HuH-7.5 (cell line): ENCODE measurements around the gene KCTD10.
A peak's percentile ranks its signal among the peaks of the same experiment; 100 is the strongest.

Experiments
- DNase-seq: peaks from one replicate; pipeline ENCODE4 v3.0.0; 2011; ENCODE audit warnings: low spot score

KCTD10 gene, protein sequence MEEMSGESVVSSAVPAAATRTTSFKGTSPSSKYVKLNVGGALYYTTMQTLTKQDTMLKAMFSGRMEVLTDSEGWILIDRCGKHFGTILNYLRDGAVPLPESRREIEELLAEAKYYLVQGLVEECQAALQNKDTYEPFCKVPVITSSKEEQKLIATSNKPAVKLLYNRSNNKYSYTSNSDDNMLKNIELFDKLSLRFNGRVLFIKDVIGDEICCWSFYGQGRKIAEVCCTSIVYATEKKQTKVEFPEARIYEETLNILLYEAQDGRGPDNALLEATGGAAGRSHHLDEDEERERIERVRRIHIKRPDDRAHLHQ

DNA sequence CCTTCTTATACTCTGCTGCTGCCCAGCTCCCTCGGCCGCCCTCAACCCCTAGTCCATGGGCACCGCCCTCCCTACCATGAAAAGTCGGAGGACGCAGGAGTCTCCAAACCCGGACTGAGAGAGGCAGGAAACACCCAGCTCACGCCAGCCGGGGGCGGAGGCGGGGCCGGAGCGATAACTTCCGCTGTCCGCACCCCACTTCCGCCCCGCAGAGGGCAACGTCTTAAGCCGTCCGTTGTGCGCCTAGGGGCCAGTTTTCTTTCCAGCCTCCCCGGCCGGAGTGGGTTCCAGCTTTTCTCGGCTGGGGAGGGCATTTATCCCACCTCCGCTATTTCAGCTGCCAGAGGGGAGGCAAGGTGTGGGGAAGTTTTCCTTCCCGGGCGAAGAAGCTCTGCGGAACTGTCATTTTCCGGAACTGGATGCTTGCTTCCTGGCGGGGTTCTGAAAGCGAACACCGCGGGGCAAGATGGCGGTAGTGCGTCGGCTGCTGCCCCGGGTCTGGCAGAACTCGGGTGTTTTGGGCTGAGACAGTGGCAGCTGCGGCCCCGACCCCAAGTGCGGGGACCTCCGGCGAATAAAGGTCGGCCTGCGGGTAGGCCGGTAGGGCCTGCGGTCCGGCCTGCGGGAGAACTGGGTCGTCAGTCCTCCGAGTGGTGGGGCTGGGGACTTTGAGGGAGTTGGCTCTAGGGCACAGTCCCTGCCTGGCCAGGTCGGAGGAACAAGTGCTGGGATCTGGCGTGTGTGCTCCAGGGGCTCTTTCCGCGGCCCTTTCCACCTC is at the start of gene KCTD10, which contains the start of gene UBE3B:
TSS of gene KCTD10 (minus strand) at position 116 of the 778 bp plus-strand sequence. CDS start at position 78, 38 bp downstream.
TSS of gene UBE3B (plus strand) at position 450 of the 778 bp plus-strand sequence. CDS start 5,918 bp downstream, outside the sequence.
- DNase-seq, result peak; percentile 86

DNA sequence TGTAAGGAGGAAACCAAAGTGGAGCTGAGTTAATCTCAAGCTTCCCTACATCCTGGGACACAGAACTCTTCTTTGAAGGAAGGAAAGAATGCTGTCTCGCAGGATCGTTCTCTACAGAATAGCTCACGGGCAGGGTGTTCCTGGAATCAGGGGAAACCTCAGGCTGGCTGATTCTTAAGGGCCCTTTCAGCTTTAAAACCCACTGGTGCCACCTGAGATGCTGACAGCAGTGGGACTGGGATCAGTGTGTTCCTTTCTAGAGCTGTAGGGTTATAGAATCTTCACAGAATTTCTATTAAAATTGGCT is 48.1 kb upstream of the KCTD10 start:
- no peak for DNase-seq

DNA sequence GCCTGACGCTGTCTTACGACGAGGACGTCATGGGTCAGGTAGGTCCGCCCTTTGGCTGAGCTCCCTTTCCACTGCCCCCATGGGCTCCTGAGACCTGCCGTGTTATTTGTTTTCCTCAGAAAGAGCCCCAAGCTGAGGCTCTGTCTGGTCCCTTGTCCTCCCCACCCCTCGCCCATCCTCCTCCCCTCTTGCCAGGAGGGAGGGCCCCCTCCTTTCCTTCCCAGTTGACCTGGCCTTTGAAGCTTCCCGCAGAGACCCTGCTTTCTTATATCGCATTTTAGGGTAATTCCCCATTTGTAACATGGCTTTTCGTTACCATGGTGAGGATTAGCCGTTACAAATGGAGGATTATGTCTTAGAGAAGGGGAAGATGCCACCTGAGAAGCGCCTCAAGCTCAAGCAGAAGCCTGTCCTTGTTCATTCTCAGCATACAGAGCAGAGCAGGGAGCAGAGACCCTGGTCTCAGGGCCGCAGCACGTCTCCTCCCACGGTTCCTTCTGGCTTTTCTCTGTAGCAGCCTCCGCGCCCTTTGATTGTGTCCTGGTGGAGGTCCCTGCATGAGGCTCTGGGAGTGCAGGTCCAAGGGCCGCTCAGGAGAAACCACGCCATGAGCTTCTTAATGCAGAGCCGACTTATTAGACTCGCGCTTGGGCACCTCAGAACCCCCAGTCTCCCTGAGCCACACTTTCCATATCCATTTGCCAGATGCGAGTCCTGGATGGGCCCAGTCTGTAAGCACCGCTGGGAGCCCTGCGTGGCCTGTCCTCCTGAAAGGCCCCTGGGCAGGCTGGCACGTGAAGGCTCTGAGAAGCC is 47.6 kb upstream of the KCTD10 start:
- no peak for DNase-seq

DNA sequence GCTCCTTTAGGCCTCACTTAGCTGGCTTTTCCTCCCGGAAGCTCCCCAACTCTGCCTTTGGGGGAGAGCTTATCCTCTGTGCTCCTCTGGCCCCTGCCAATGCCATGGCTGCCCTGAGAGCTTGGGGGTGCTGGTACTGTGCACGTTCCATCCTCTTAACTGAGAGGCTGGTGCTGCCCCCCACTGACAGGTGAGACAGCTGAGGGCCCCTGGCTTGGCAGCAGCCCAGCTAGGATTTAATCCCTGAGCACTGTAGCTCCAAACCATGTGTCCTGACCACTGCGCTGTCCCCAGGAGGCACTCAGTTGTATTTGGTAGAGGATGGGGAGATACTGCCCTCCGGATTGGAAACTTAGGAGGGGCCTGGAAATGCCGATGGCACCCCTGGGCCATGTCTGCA is 46.4 kb upstream of the KCTD10 start:
- no peak for DNase-seq

DNA sequence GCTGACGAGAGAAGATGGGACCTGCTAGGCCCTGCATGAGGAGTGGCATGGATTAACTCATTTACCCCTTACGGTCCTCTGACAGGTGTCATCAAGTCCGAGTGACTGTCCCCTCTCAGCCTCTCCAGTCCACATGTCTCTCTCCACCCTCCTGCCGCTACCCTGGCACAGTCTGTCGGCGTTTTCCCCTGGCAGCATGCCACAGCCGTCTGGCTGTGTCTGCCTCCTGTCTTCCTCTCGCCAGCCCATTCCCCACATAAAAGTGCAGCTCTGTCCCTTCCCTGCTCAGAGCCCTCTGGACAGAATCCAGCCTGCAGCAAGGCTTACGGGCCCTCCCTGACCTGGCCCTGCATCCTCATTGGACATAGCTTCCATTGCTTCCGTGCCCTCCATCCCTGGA is 46.0 kb upstream of the KCTD10 start:
- DNase-seq, result no peak

DNA sequence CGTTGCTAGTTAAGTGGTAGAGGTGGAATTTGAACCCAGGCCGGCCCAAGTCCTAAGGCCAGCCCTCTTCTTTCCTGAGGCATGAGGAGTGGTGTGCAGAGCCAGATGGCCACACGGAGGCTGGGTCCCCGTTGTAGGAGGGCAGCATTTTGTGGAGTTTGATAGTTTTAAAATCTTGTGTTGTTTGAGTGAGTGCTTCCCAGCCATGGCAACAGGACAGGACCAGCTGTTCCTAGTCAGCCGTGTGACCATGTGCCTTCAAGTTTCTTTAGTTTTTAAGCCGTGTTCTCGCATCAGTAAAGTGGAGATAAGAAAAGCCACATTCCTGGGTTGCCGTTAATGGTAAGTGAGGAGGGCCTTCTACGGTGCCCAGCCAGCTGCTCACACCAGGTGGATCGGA is 44.7 kb upstream of the KCTD10 start:
- DNase-seq, result no peak

DNA sequence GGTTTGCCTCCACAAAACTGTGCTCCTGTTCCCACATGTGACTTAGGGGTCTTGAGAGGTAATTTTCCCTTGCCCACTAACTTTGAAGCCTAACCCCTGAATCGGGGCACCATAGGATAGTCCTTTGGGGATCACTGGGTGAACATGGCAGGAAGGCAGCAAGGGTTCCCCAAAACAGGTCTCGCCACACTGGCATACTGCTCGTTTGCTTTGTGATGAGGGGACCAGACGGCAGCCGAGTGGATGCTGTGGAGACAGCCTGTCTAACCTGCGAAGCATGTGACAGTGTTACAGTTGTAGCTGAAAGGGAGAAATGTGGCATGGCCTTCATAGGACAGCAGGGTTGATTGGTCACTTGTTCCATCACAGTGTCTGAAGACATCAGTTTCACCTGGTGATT is 42.7 kb upstream of the KCTD10 start:
- DNase-seq, result no peak

DNA sequence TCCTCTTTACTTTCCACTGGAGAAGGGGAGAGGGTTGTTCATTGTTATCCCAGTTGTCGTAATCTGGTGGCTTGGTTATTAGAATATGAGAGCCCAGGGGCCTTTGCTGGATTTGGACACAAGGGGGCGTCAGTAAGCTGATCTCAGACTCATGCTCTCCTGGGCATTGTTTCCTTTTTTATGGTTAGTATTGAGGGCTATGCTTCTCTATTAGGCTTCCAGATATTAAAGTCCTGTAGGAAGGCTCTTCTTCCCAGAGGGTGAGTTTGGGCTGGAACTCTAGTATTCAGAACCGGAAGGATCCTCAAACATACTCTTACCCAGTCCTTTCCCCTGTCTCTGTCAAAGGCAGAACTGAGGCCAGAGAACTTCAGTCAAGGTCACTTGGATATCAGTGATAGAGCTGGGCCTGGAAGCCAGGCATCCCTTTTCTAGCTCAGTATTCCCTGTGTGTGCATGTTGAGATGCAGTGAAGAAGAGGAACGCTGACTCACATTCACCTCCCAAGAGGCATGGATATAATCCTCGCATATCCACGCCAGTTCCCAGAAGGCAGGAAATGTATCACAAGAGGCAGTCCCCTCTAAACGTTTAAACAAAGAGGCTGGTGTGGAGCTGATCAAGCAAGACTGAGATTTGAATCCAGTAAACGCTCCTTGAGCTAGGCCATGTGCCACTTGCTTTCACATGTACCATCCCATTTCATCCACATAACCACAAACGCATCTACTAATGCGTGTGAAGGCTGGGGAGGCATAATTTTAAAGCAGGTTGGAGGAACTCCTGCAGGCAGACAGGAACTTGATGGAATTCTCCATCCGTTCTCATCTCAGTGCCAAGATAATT is 41.9 kb upstream of the KCTD10 start:
- DNase-seq, result peak; percentile 71

DNA sequence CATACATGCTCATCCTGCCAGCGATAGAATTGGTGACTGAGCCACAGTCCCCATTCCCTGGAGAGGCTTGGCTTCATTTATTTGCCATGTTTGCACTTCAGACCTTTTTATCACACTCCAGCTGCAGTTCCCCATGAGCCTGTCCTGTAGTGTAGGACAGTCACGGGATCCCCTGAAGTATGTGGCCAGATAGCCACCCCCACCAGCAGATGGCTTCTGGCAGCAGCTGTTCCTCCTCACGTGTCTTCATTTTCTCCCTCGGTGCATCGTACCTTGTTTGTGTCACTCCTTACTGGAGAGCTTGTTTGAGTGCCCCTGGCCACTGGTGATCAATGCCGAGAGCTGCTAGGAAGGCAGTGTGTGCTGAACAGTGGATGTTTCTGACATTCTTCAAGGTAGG is 40.5 kb upstream of the KCTD10 start:
- no peak for DNase-seq

DNA sequence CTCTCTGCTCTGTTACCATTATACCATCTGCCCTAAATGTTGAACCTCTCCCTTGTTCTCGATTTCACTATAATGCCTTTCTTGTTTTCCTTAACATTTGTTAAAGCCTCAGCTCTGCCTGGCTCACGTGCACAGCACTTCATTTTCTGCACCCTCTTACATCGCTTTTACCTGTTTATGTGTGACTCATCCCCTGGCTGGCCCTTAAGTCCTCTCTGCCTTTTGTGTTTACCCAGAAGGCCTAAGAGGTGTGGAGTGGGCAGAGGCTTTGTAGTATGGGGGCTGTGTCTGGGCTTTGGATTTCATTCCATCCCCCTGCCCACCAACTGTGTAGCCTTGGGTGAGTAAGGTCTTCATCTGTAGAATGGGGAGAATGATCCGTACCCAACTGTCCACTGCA is 36.9 kb upstream of the KCTD10 start:
- no peak for DNase-seq

DNA sequence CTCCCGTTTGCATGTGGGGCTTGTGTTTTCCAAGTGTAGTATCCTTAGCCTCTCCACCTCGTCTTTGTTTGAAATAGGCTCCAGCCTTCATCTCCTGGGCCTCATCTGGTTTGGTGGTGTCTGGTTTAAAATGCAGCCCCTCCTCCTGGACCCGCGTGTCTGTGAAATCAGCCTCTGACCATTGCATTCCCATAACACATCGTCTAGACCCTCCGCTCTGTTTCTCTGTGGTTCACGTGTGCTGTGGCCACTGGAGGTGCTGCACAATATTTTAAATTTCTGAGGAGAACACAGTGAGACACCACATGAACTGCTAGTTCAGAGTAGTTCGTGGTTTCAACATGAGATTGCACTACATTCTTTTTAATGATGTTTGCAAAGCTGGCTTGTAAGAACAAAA is 36.0 kb upstream of the KCTD10 start:
- DNase-seq, result no peak

DNA sequence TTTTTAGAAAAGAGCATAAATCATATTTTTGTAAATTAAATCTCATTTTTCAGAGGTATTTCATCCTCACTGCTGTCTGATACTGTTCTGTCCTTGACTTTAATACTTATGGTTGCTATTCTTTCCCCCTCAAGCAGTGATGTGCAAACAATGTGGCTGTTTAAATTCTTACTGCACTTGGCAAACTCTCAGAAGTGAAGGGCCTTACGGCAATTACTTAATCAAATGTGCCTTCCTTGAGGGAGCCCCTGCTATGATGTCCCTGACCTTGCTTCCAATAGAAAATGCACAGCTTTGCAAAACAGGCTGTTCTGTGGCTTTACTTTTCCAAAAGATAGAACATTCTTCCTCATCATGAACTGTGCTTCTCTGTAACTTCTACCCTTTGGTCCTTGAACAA is 35.5 kb upstream of the KCTD10 start:
- no peak for DNase-seq

DNA sequence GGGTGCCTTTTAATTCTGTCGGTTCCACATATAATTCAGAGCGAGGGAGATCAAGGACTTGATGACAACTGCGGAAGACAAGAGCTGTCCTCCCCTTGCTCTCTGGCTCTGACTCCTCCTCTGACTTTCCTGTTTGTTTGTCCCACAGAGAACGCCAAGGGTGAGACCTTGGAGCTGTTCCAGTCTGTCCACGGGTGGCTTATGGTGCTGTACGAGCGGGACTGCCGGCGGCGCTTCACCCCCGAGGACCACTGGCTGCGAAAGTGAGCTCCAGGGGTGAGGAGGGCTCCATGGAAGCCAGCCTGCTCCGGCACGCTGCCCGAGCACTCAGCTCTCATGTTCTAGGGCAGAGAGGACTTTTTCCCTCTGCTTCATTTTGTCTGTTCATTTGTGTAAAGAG is 33.1 kb upstream of the KCTD10 start:
- no peak for DNase-seq

DNA sequence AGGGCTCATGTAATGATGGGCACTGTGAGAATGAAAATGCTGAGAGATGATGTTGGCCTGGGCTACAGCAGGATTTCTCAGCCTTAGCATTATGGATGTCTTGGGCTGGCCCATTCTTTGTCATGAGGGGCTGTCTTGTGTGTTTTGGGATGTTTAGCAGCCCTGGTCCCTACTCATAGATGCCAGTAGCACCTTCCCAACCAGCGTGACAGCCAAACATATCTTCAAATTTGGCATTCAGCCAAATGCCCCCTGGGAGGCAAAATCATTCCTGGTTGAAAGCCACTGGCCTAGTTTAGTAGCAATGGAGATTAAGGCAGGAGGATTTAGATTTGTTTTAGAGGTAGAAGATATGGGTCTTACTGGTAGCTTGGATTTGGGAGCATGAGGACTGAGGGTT is 27.0 kb upstream of the KCTD10 start:
- no peak for DNase-seq

DNA sequence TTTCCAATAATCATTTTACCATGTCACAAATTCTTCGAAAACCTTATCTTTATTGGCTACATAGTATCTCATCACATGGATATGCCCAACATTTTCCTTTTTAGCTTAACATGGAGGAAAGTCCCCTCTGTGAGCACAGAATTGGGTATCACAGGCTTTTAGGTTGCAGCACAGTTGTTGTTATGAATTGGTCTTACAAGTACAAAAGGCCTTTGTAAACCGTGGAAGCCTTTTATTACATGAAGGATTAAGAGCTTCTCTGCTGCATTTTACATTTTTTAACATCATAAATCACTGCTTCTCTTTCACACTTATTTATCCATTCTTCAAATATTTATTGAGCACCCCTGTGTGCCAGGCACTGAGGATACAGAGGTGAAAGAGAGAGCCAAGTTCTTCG is 26.5 kb upstream of the KCTD10 start:
- DNase-seq, result no peak

DNA sequence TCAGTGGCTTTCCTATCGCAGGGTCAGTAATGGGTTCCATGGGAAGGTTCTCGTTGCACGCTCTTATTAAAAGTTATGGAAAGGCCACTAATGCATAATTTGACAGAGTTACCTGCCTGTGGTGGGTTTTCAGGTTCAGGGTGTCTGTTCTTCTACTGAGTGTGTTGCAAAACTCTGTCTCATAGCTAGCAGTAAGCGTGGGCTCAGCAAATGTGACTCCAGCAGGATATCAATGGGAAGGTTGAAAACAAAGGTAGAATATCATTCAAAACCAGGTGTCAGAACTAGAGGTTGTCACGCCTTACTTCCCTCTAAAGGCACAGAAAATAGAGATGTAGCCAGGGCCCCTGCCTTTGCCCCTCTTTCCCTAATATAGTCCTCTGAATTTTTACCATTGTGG is 25.2 kb upstream of the KCTD10 start:
- DNase-seq, result no peak

DNA sequence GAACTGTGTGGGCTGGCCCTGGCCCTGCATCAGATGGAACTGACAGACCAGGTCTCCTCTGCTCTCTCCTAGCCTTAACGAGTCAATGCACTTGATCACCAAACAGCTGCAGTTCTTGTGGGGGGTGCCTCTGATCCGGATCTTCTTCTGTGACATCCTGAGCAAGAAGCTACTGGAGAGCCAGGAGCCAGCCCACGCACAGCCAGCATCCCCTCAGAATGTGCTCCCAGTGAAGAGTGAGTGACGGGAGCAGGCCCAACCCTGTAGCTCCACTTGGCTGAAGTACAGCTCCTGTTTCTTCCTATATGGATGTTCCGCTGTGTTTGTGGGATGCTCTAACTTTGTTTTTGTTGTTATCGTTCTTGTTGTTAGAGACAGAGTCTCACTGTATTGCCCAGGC is 24.2 kb upstream of the KCTD10 start:
- no peak for DNase-seq

DNA sequence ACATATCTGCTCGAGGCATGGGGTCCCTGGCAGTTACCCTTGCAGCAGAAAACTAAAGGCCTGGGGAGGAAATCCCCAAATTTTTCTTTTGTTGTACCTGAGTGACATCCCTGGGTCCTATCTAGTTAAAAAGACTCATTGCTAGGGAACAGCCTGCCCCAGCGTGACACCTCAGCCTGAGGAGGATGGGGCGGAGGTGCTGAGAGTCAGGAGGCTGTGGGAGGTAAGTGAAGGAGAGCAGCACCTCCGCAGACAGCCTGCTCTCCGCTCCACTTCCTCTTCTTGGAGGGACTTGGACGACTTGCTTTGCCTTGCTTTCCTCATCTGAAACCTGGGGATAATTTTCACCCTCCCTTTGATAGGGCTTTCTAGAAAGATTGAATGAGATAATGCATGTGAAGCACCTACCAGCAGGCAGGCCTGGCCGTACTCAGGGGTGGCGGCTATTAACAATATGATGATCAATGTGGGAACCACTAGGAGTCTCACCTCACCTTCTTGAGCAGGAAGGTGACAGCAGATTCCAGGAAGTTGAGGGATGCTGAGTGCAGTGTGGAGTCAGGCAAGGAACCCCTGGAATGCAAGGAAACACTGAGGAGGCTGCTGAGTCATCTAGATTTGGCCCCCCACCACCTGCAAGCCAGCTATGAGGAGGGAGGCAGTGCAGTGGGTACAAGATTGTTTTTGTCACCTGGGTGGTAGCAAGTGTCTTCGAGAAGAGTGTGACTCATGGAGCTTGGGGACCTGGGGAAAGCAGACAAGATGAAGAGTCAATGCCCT is 23.5 kb upstream of the KCTD10 start:
- no peak for DNase-seq

DNA sequence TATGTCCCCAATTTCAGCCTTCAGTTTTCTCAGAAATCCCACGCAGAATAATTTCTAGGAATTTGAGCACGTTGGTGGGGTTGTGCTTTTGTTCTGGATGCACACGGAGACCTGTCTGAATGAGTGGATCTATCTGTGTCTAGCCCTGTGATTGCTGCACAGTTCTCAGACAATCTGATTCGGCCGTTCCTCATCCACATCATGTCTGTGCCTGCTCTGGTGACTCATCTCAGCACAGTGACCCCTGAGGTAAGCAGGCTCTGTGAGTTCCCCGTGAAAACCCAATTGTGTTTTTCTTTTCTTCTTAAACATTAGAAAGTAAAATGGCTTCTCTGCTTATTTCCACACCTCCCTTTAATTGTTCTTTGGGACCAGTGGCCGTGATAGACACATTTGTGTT is 20.6 kb upstream of the KCTD10 start:
- no peak for DNase-seq

DNA sequence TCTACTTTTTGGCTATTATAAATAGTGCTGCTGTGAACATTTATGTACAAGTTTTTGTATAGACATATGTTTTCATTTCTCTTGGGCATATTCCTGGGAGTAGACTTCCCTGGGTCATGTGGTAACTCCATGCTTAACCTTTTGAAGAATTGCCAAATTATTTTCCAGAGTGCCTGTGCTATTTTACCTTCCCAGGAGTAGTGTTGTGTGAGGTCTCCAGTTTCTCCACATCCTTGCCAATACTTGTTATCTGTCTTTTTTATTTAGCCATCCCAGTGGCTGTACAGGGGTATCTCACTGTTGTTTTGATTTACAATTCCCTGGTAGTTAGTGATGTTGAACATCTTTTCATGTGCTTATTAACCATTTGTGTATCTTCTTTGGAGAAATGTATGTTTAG is 19.2 kb upstream of the KCTD10 start:
- DNase-seq, result no peak

DNA sequence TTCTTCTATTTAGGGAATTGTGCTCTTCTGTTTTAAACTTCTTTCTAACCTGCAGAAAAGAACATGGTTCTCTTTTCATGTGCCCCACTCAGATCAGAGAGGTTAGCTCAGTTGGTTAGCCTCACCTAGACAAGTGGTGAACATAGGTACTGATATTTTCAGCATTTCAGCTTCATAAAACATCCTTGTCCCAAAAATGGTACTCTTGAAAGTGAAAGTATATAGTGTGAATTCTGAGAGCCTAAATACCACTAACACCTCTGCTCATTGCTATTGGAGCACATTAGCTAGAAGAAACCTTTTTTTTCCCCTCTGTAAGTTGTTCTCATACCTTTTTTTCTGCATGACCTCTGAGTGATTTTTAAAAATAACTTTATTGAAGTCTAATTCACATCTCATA is 17.9 kb upstream of the KCTD10 start:
- DNase-seq, result no peak
